NCI-H446 treated with DMSO at 0.1 percent for 48 hours (cell line): ENCODE results near the gene SETX.

Experiments
- DNase-seq: peaks from one replicate; lab custom pipeline; 2025; lab: John Stamatoyannopoulos, UW

The SETX gene

GRCh38 chr9:132357764-132358163 is 3.0 kb upstream of the SETX start:
- DNase-seq = no peak

- DNase-seq = no peak
Measured at GRCh38 chr9:132356324-132356924, 1.6 kb upstream of the SETX start.

GRCh38 chr9:132351404-132352045 is 3.3 kb downstream of the SETX start:
- no peak for DNase-seq

- DNase-seq = no peak
Measured at GRCh38 chr9:132350861-132351315, 3.9 kb downstream of the SETX start.

GRCh38 chr9:132348676-132349075 is 6.1 kb downstream of the SETX start:
- no peak for DNase-seq

- DNase-seq = no peak
Measured at GRCh38 chr9:132346177-132346576, 8.6 kb downstream of the SETX start.

GRCh38 chr9:132341177-132341840 is 13.5 kb downstream of the SETX start:
- DNase-seq = no peak

GRCh38 chr9:132334364-132334763 is 20.4 kb downstream of the SETX start:
- DNase-seq = no peak

GRCh38 chr9:132333556-132333955 is 21.2 kb downstream of the SETX start:
- no peak for DNase-seq

GRCh38 chr9:132328580-132328979 is 26.2 kb downstream of the SETX start:
- no peak for DNase-seq

GRCh38 chr9:132327537-132327936 is 27.2 kb downstream of the SETX start:
- DNase-seq = no peak

- DNase-seq = no peak
Measured at GRCh38 chr9:132324425-132324824, 30.4 kb downstream of the SETX start.

GRCh38 chr9:132319421-132320110 is 35.2 kb downstream of the SETX start:
- DNase-seq = no peak

- no peak for DNase-seq
Measured at GRCh38 chr9:132312873-132313272, 41.9 kb downstream of the SETX start.

GRCh38 chr9:132312426-132312825 is 42.4 kb downstream of the SETX start:
- no peak for DNase-seq

GRCh38 chr9:132311978-132312377 is 42.8 kb downstream of the SETX start:
- DNase-seq = no peak

GRCh38 chr9:132309056-132309455 is 45.7 kb downstream of the SETX start:
- no peak for DNase-seq

GRCh38 chr9:132301521-132301920 is 53.3 kb downstream of the SETX start:
- DNase-seq = no peak

- no peak for DNase-seq
Measured at GRCh38 chr9:132299221-132299620, 55.6 kb downstream of the SETX start.

- no peak for DNase-seq
Measured at GRCh38 chr9:132295181-132295580, 59.6 kb downstream of the SETX start.

GRCh38 chr9:132293145-132293721 is 61.6 kb downstream of the SETX start:
- DNase-seq = no peak

- no peak for DNase-seq
Measured at GRCh38 chr9:132288966-132289365, 65.8 kb downstream of the SETX start.
